ENCODE results near the gene NETO2.
"Not testable (repeated sequence)": the region's sequence is repeated elsewhere in the genome, so short reads cannot be mapped to it uniquely, and the experiment has no call there.

NETO2 gene

DNA sequence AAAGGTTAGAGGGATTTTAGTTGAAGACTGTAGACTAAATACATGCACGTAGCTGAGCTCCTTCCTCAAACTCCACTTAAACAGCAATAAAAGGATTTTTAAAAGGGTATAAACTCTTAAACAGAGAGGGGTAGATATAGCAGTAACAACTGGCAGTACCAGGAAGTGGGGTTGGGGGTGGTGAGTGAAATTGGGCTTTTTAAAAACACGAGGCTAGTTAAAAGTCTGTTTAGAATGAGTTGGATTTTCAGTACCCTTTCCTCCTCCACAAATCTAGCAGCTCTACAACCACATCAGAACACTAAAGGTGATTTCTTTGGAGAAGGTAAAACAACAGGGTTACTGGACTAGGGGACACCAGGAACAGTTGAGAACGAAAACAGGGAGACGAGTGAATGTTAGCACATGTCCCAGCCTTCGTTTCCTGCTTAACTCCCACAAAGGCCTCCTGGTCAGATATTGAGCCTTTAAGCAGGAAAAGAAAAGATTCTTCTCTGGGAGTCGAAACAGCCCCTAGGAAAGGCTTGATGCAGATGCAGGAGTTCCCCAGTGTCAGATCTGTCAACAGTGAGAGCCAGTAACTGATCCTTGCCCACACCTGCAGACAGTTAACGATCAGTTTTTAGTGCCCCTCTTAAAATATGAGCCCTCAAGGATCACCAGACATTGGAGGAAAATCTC lies 13.8 kb downstream of the NETO2 start:
- H3K27ac ChIP-seq (ENCODE audit: low read length) = no peak overlapping the region
- no peaks in the 10 kb centered on the region for H3K9me3 ChIP-seq (ENCODE audit: insufficient read depth, low read depth, low read length)
- peaks cover 11% of the 10 kb centered on the region; the same call in 1 of the 2 replicates for H3K36me3 ChIP-seq (ENCODE audit: insufficient read depth, low read depth, low read length)
- H3K4me3 ChIP-seq (ENCODE audit: low read length) = no peak overlapping the region
- H3K27me3 ChIP-seq (ENCODE audit: insufficient read depth, low read length) = no peaks in the 10 kb centered on the region
- peaks cover 5% of the 10 kb centered on the region; the same call in 1 of the 2 replicates for H3K4me1 ChIP-seq (ENCODE audit: insufficient read depth, low read length)
- H3K9ac ChIP-seq (ENCODE audit: low read depth, low read length) = peak overlapping the region; percentile 26; the same call in 1 of the 2 replicates

DNA sequence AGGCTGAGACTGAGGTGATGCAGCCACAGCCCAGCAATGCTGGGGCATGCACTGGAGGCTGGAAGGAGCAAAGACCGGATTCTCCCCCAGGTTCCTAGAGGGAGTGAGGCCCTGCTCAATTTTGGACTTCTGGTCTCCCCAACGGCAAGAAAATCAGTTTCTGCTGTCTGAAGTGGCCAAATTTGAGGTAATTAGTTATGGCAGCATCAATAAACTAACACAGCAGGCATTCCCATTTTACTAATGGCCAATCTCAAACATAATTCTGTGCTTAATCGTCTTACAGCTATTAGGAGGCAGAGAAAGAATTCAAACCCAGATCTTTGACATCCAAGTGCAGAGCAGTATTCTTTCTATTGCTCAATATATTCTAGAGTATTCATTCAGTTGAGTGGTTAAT lies 16.2 kb downstream of the NETO2 start:
- H3K27me3 ChIP-seq (ENCODE audit: insufficient read depth, low read length) = no peaks in the 10 kb centered on the region
- H3K36me3 ChIP-seq (ENCODE audit: insufficient read depth, low read depth, low read length) = peaks cover 16% of the 10 kb centered on the region
- no peak overlapping the region for H3K9ac ChIP-seq (ENCODE audit: low read depth, low read length)
- peaks cover 5% of the 10 kb centered on the region; the same call in 1 of the 2 replicates for H3K4me1 ChIP-seq (ENCODE audit: insufficient read depth, low read length)
- H3K27ac ChIP-seq (ENCODE audit: low read length) = no peak overlapping the region
- H3K9me3 ChIP-seq (ENCODE audit: insufficient read depth, low read depth, low read length) = no peaks in the 10 kb centered on the region
- no peak overlapping the region for H3K4me3 ChIP-seq (ENCODE audit: low read length)

DNA sequence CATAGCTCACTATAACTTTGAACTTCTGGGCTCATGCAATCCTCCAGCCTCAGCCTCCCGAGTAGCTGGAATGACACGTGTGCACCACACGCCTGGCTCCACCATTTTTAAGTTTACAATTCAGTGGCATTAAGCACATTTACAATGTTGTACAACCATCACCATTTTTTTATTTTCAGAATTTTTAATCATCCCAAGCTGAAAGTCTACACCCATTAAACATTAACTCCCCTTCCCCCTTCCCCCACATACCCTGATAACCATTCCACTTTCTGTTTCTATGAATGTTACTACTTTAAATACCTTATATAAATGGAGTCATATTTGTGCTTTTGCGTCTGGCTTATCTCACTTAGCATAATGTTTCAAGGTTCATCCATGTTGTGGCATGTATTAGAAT lies 18.0 kb downstream of the NETO2 start:
- H3K27me3 ChIP-seq (ENCODE audit: insufficient read depth, low read length) = no peaks in the 10 kb centered on the region
- peaks cover 21% of the 10 kb centered on the region for H3K36me3 ChIP-seq (ENCODE audit: insufficient read depth, low read depth, low read length)
- no peak overlapping the region for H3K27ac ChIP-seq (ENCODE audit: low read length)
- H3K4me1 ChIP-seq (ENCODE audit: insufficient read depth, low read length) = peaks cover 5% of the 10 kb centered on the region; the same call in 1 of the 2 replicates
- H3K4me3 ChIP-seq (ENCODE audit: low read length) = no peak overlapping the region
- H3K9ac ChIP-seq (ENCODE audit: low read depth, low read length) = no peak overlapping the region
- no peaks in the 10 kb centered on the region for H3K9me3 ChIP-seq (ENCODE audit: insufficient read depth, low read depth, low read length)

DNA sequence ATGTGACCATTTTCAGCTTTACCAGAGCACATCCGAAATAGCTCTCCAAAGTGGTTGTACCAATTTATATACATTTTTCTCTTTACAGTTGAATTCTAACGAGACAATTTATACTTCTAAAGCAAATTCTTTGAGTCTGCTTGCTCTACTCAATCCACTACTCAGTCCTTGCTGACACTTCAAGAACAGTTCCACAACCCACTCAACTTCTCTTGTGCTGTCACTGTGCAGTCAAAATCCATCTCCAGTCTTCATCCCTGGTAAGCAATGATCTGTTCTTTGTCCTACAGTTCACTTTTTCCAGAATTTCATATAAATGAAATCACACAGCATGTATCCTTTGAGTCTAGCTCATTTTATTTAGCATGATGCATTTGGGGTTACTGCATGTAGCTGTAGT lies 30.6 kb downstream of the NETO2 start:
- no peak overlapping the region for H3K9ac ChIP-seq (ENCODE audit: low read depth, low read length)
- no peaks in the 10 kb centered on the region for H3K27me3 ChIP-seq (ENCODE audit: insufficient read depth, low read length)
- no peaks in the 10 kb centered on the region for H3K9me3 ChIP-seq (ENCODE audit: insufficient read depth, low read depth, low read length)
- no peak overlapping the region for H3K27ac ChIP-seq (ENCODE audit: low read length)
- no peaks in the 10 kb centered on the region for H3K4me1 ChIP-seq (ENCODE audit: insufficient read depth, low read length)
- H3K4me3 ChIP-seq (ENCODE audit: low read length) = no peak overlapping the region
- H3K36me3 ChIP-seq (ENCODE audit: insufficient read depth, low read depth, low read length) = peaks cover 9% of the 10 kb centered on the region

DNA sequence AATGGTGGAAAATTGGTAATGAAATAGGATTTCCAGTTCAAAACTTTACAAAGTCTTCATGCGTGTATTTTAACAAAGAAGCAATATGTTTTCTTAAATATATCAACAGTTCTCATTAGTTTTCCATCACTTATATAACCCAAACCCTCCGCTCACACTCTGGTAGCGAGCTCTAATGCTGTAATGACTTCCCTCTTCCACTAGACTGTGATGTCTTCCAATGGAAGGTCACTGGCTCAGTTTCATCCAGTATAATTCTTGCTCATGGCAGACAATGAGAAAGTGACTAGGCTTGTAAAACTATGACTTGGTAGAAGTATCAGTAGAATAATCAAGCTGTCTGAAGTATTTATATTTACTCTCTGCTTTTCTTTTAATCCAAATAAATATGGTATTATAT lies 32.8 kb downstream of the NETO2 start:
- no peaks in the 10 kb centered on the region for H3K9me3 ChIP-seq (ENCODE audit: insufficient read depth, low read depth, low read length)
- H3K4me3 ChIP-seq (ENCODE audit: low read length) = no peak overlapping the region
- peaks cover 23% of the 10 kb centered on the region for H3K36me3 ChIP-seq (ENCODE audit: insufficient read depth, low read depth, low read length)
- H3K9ac ChIP-seq (ENCODE audit: low read depth, low read length) = no peak overlapping the region
- H3K4me1 ChIP-seq (ENCODE audit: insufficient read depth, low read length) = no peaks in the 10 kb centered on the region
- H3K27ac ChIP-seq (ENCODE audit: low read length) = no peak overlapping the region
- no peaks in the 10 kb centered on the region for H3K27me3 ChIP-seq (ENCODE audit: insufficient read depth, low read length)

DNA sequence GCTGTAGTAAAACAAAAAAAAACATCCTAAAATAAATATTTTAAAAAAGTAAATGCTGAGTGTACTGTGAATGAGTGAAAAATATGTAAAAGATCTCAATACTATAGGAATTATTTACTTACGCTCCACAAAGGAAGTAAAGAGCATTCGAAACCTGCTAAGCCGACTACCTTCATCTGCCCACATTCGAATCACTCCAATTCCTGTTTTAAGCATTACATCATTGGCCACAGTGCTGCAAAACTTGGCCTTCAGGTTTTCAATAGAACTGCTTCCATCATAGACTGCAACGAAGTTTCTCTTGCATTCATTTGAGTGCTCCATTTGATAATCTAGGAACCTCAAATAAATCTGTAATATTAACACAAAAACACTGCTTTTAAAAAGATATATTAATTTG lies 34.4 kb downstream of the NETO2 start:
- Histone ChIP-seq H3K4me1 (ENCODE audit: insufficient read depth, low read length) (no peaks in the 10 kb centered on the region), H3K9ac (ENCODE audit: low read depth, low read length) (no peak overlapping the region), H3K9me3 (ENCODE audit: insufficient read depth, low read depth, low read length) (no peaks in the 10 kb centered on the region), H3K27me3 (ENCODE audit: insufficient read depth, low read length) (no peaks in the 10 kb centered on the region), H3K36me3 (ENCODE audit: insufficient read depth, low read depth, low read length) (peaks cover 26% of the 10 kb centered on the region), H3K4me3 (ENCODE audit: low read length) (no peak overlapping the region), H3K27ac (ENCODE audit: low read length) (no peak overlapping the region)

DNA sequence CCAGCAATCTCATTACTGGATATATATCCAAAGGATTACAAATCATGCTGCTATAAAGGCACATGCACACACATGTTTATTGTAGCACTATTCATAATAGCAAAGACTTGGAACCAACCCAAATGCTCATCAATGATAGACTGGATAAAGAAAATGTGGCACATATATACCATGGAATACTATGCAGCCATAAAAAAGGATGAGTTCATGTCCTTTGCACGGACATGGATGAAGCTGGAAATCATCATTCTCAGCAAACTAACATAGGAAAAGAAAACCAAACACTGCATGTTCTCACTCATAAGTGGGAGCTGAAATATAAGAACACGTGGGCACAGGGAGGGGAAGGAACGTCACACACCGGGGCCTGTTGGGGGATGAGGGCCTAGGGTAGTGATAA lies 40.8 kb downstream of the NETO2 start:
- H3K4me1 ChIP-seq (ENCODE audit: insufficient read depth, low read length); H3K4me3 ChIP-seq (ENCODE audit: low read length); H3K27ac ChIP-seq (ENCODE audit: low read length); H3K27me3 ChIP-seq (ENCODE audit: insufficient read depth, low read length); H3K9ac ChIP-seq (ENCODE audit: low read depth, low read length); H3K9me3 ChIP-seq (ENCODE audit: insufficient read depth, low read depth, low read length): not testable (repeated sequence)
- peaks cover 15% of the 10 kb centered on the region; the same call in 1 of the 2 replicates for H3K36me3 ChIP-seq (ENCODE audit: insufficient read depth, low read depth, low read length)

DNA sequence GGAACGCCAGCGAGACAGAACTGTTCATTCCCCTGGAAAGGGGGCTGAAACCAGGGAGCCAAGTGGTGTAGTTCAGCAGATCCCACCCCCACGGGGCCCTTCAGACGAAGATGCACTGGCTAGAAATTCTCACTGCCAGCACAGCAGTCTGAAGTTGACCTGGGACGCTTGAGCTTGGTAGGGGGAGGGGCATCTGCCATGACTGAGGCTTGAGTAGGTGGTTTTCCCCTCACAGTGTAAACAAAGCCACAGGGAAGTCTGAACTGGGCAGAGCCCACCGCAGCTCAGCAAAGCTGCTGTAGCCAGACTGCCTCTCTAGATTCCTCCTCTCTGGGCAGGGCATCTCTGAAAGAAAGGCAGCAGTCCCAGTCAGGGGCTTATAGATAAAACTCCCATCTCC lies 46.6 kb downstream of the NETO2 start:
- not testable (repeated sequence) for H3K9ac ChIP-seq (ENCODE audit: low read depth, low read length); H3K27ac ChIP-seq (ENCODE audit: low read length); H3K4me3 ChIP-seq (ENCODE audit: low read length); H3K4me1 ChIP-seq (ENCODE audit: insufficient read depth, low read length); H3K36me3 ChIP-seq (ENCODE audit: insufficient read depth, low read depth, low read length); H3K27me3 ChIP-seq (ENCODE audit: insufficient read depth, low read length); H3K9me3 ChIP-seq (ENCODE audit: insufficient read depth, low read depth, low read length)

DNA sequence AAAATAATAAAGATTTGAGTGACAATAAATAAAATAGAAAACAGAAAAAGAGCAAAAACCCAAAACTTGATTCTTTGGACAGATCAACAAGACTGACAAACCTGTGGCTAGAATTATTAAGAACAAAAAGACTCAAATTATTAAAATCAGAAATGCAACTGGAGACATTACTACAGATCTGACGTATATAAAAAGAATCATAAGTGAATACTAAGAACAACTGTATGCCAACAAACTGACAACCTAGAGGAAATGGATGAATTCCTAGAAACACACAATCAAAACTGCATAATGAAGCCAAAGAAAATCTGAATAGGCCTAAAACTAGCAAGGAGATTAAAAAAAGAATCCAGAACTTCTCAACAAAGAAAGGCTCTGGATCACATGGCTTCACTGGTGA lies 47.4 kb downstream of the NETO2 start:
- H3K27me3 ChIP-seq (ENCODE audit: insufficient read depth, low read length) = no peaks in the 10 kb centered on the region

DNA sequence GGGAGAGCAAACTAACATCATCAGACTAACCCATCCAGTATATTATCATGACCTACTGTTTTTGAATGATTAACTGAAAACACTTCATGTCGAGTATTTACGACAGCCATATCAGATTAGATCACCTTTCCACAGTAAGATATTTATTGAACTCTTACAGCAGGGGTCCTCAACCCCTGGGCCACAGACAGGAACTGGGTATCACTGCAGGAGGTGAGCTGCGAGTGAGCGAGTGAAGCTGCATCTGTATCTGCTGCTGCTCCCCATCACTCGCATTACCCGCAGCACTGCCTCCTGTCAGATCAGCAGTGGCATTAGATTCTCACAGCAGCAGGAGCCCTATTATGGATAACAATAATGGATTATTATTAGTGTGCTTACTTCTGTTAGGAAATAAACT lies 59.5 kb downstream of the NETO2 start:
- Histone ChIP-seq H3K9me3 (ENCODE audit: insufficient read depth, low read depth, low read length) (no peaks in the 10 kb centered on the region), H3K27me3 (ENCODE audit: insufficient read depth, low read length) (no peaks in the 10 kb centered on the region), H3K9ac (ENCODE audit: low read depth, low read length) (no peak overlapping the region), H3K4me1 (ENCODE audit: insufficient read depth, low read length) (peaks cover 15% of the 10 kb centered on the region), H3K27ac (ENCODE audit: low read length) (no peak overlapping the region), H3K36me3 (ENCODE audit: insufficient read depth, low read depth, low read length) (0 out of 2 replicates have a peak, but pooled peaks cover 10% of the 10 kb centered on the region), H3K4me3 (ENCODE audit: low read length) (no peak overlapping the region)

More for the DNA sequence above, 47.4 kb downstream of the NETO2 start:
- H3K9ac ChIP-seq (ENCODE audit: low read depth, low read length) = no peak overlapping the region
- H3K4me3 ChIP-seq (ENCODE audit: low read length) = no peak overlapping the region
- no peaks in the 10 kb centered on the region for H3K36me3 ChIP-seq (ENCODE audit: insufficient read depth, low read depth, low read length)
- no peaks in the 10 kb centered on the region for H3K4me1 ChIP-seq (ENCODE audit: insufficient read depth, low read length)
- H3K9me3 ChIP-seq (ENCODE audit: insufficient read depth, low read depth, low read length) = no peaks in the 10 kb centered on the region
- no peak overlapping the region for H3K27ac ChIP-seq (ENCODE audit: low read length)

DNA sequence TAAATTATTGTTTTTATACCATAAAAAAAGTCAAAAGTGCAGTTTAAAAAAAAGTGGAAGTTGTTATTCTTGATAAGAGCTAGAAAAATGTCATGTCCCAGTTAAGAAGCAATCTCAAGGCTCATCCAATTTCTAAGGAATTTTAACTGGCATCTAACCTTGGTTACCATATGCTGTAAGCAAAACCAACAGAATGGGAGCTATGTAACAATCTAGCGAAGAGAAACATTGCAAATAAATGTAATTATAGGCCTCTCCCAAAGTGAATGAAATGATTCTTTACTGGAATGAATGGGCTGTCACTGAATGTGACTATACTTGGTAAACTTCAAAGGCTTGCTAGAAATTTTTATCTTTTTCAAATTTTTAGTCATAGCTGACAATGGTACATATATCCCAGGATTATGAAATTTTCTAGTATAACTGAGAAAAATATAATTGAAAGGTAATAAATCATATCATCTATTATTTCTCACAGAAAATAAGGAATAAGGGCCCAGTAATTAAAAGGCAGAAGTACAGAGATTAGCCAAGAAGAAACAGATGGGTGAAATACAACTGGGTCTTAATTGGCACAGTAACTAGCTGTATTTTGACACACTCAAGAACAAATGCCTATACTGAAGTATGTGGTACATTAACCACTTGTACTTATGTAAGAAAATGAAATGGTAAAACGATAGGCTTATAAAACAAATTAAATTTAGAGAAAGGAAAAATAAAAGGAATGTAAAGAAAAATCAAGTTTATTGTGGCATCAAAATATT lies 61.5 kb downstream of the NETO2 start:
- Histone ChIP-seq H3K36me3 (ENCODE audit: insufficient read depth, low read depth, low read length) (0 out of 2 replicates have a peak, but pooled peaks cover 10% of the 10 kb centered on the region), H3K4me1 (ENCODE audit: insufficient read depth, low read length) (peaks cover 15% of the 10 kb centered on the region), H3K27ac (ENCODE audit: low read length) (no peak overlapping the region), H3K27me3 (ENCODE audit: insufficient read depth, low read length) (no peaks in the 10 kb centered on the region), H3K9me3 (ENCODE audit: insufficient read depth, low read depth, low read length) (no peaks in the 10 kb centered on the region), H3K4me3 (ENCODE audit: low read length) (no peak overlapping the region), H3K9ac (ENCODE audit: low read depth, low read length) (no peak overlapping the region)

DNA sequence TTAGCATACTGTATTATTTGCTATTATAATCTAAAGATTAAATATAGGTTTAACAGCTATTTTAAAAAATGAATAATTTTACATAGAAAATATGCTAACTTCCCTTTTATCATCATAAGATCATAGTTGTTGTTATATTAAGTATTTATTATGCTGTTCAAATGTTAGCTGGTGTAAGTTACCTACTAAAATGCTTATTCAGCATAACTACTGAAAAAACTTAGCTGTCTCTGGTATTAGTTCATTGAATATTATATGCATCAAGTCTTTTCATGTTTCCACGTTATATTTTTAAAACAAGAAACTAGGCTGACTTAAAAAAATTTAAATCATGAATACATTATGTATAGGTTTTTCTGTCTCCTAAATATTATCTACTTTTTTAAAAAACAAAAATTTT lies 62.6 kb downstream of the NETO2 start:
- Histone ChIP-seq H3K36me3 (ENCODE audit: insufficient read depth, low read depth, low read length) (0 out of 2 replicates have a peak, but pooled peaks cover 10% of the 10 kb centered on the region), H3K9me3 (ENCODE audit: insufficient read depth, low read depth, low read length) (no peaks in the 10 kb centered on the region), H3K4me1 (ENCODE audit: insufficient read depth, low read length) (peaks cover 15% of the 10 kb centered on the region), H3K4me3 (ENCODE audit: low read length) (no peak overlapping the region), H3K9ac (ENCODE audit: low read depth, low read length) (no peak overlapping the region), H3K27me3 (ENCODE audit: insufficient read depth, low read length) (no peaks in the 10 kb centered on the region), H3K27ac (ENCODE audit: low read length) (no peak overlapping the region)

Data from iPS-20b (cell line).